CD4-positive, alpha-beta T cell treated with Interleukin-4 for 1 hour (primary cell): ENCODE results near the gene PTPRD.

Source experiments
- DNase-seq, 2 donors: peaks; one replicate each; pipeline ENCODE4 v3.0.0-alpha.2; 2020 to 2022

The PTPRD gene

GRCh38 chr9:8733131-8733954 lies 1879.5 kb downstream of the PTPRD start:
- DNase-seq = no peak

GRCh38 chr9:8732367-8733075 lies 1880.3 kb downstream of the PTPRD start:
- DNase-seq = no peak

- DNase-seq = no peak
These were observed 1882.2 kb downstream of the PTPRD start for GRCh38 chr9:8730618-8731017.

GRCh38 chr9:8728910-8729309 lies 1883.9 kb downstream of the PTPRD start:
- DNase-seq = no peak

- DNase-seq = no peak
These were observed 1885.6 kb downstream of the PTPRD start for GRCh38 chr9:8727191-8727590.

- DNase-seq = no peak
These were observed 1886.1 kb downstream of the PTPRD start for GRCh38 chr9:8726692-8727091.

- DNase-seq = no peak
These were observed 1887.2 kb downstream of the PTPRD start for GRCh38 chr9:8725635-8726034.

- no peak for DNase-seq
These were observed 1888.4 kb downstream of the PTPRD start for GRCh38 chr9:8724284-8725018.

GRCh38 chr9:8723195-8723594 lies 1889.6 kb downstream of the PTPRD start:
- no peak for DNase-seq

GRCh38 chr9:8719833-8720486 lies 1892.8 kb downstream of the PTPRD start:
- DNase-seq = no peak

GRCh38 chr9:8718121-8718725 lies 1894.6 kb downstream of the PTPRD start:
- no peak for DNase-seq

GRCh38 chr9:8717146-8717545 lies 1895.7 kb downstream of the PTPRD start:
- no peak for DNase-seq

- no peak for DNase-seq
These were observed 1897.0 kb downstream of the PTPRD start for GRCh38 chr9:8715788-8716187.

- no peak for DNase-seq
These were observed 1899.0 kb downstream of the PTPRD start for GRCh38 chr9:8713811-8714165.

- DNase-seq = no peak
These were observed 1899.5 kb downstream of the PTPRD start for GRCh38 chr9:8713149-8713810.

- DNase-seq = no peak
These were observed 1903.1 kb downstream of the PTPRD start for GRCh38 chr9:8709731-8710130.

- DNase-seq = no peak
These were observed 1904.1 kb downstream of the PTPRD start for GRCh38 chr9:8708728-8709127.

- no peak for DNase-seq
These were observed 1905.8 kb downstream of the PTPRD start for GRCh38 chr9:8706998-8707397.

GRCh38 chr9:8706531-8706930 lies 1906.3 kb downstream of the PTPRD start:
- DNase-seq = no peak

- DNase-seq = no peak
These were observed 1906.9 kb downstream of the PTPRD start for GRCh38 chr9:8705861-8706260.

- DNase-seq = no peak
These were observed 1908.9 kb downstream of the PTPRD start for GRCh38 chr9:8703904-8704303.

- DNase-seq = no peak
These were observed 1910.9 kb downstream of the PTPRD start for GRCh38 chr9:8701904-8702303.
